Parathyroid adenoma (tissue), 2 donors: ENCODE results near the gene PPP4R4.

Source experiments
- H2AFZ ChIP-seq: fragments of 300-600 bp; sonication (generic); one replicate; pipeline ENCODE4 v1.7.0; 2017; ENCODE audit warnings: antibody characterized with exemption, mild to moderate bottlenecking
- H3K27ac ChIP-seq: fragments of 300-600 bp; sonication (generic); one replicate; pipeline ENCODE4 v1.7.0; 2017
- H3K27me3 ChIP-seq: fragments of 300-600 bp; sonication (generic); one replicate; pipeline ENCODE4 v1.7.0; 2017; ENCODE audit warnings: low read length; ENCODE audit not compliant: control insufficient read depth, insufficient read depth
- H3K36me3 ChIP-seq: fragments of 300-600 bp; sonication (generic); one replicate; pipeline ENCODE4 v1.7.0; 2017; ENCODE audit warnings: low read length; ENCODE audit not compliant: control insufficient read depth, insufficient read depth
- H3K4me1 ChIP-seq: fragments of 300-600 bp; sonication (generic); one replicate; pipeline ENCODE4 v1.7.0; 2017; ENCODE audit warnings: control low read depth
- H3K4me2 ChIP-seq: fragments of 300-600 bp; sonication (generic); one replicate; pipeline ENCODE4 v1.7.0; 2017; ENCODE audit warnings: low read length
- H3K4me3 ChIP-seq: fragments of 300-600 bp; sonication (generic); one replicate; pipeline ENCODE4 v1.7.0; 2017; ENCODE audit warnings: low read depth, low read length
- H3K79me2 ChIP-seq: fragments of 300-600 bp; sonication (generic); one replicate; pipeline ENCODE4 v1.7.0; 2017; ENCODE audit warnings: control low read depth
- H3K9ac ChIP-seq: fragments of 300-600 bp; sonication (generic); one replicate; pipeline ENCODE4 v1.7.0; 2017; ENCODE audit warnings: mild to moderate bottlenecking
- H3K9me3 ChIP-seq: fragments of 300-600 bp; sonication (generic); one replicate; pipeline ENCODE4 v1.7.0; 2017; ENCODE audit warnings: low read length; ENCODE audit not compliant: control insufficient read depth
- TF ChIP-seq, protein P1 (sequence below): fragments of 300-600 bp; sonication (generic); IDR thresholded peaks from one replicate; pipeline ENCODE4 v1.7.0; 2017; ENCODE audit warnings: antibody characterized with exemption, mild to moderate bottlenecking
- donor health status: primary hyperparathyroidism.

PPP4R4 gene

GRCh38 chr14:94288610-94289465 lies 114.7 kb downstream of the PPP4R4 start:
- H3K9me3 ChIP-seq: no peaks in the 10 kb centered on the region
- no peaks in the 10 kb centered on the region for H3K4me1 ChIP-seq
- no peaks in the 10 kb centered on the region for H3K36me3 ChIP-seq
- no peak overlapping the region for H3K4me3 ChIP-seq
- H3K9ac ChIP-seq: no peak overlapping the region
- no peak overlapping the region for H3K27ac ChIP-seq
- no peak overlapping the region for H2AFZ ChIP-seq
- no peak overlapping the region for H3K4me2 ChIP-seq
- no peaks in the 10 kb centered on the region for H3K79me2 ChIP-seq
- H3K27me3 ChIP-seq: no peaks in the 10 kb centered on the region
- TF ChIP-seq, protein P1, sequence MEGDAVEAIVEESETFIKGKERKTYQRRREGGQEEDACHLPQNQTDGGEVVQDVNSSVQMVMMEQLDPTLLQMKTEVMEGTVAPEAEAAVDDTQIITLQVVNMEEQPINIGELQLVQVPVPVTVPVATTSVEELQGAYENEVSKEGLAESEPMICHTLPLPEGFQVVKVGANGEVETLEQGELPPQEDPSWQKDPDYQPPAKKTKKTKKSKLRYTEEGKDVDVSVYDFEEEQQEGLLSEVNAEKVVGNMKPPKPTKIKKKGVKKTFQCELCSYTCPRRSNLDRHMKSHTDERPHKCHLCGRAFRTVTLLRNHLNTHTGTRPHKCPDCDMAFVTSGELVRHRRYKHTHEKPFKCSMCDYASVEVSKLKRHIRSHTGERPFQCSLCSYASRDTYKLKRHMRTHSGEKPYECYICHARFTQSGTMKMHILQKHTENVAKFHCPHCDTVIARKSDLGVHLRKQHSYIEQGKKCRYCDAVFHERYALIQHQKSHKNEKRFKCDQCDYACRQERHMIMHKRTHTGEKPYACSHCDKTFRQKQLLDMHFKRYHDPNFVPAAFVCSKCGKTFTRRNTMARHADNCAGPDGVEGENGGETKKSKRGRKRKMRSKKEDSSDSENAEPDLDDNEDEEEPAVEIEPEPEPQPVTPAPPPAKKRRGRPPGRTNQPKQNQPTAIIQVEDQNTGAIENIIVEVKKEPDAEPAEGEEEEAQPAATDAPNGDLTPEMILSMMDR: no peak

- TF ChIP-seq, protein P1: no peak
- Histone ChIP-seq H3K27ac (no peak overlapping the region), H3K4me3 (no peak overlapping the region), H3K79me2 (no peaks in the 10 kb centered on the region), H3K9ac (no peak overlapping the region), H3K9me3 (no peaks in the 10 kb centered on the region), H3K4me1 (no peaks in the 10 kb centered on the region), H3K4me2 (no peak overlapping the region), H3K27me3 (no peaks in the 10 kb centered on the region), H2AFZ (no peak overlapping the region), H3K36me3 (no peaks in the 10 kb centered on the region)
Measured at GRCh38 chr14:94290197-94290596, 116.1 kb downstream of the PPP4R4 start.

DNA sequence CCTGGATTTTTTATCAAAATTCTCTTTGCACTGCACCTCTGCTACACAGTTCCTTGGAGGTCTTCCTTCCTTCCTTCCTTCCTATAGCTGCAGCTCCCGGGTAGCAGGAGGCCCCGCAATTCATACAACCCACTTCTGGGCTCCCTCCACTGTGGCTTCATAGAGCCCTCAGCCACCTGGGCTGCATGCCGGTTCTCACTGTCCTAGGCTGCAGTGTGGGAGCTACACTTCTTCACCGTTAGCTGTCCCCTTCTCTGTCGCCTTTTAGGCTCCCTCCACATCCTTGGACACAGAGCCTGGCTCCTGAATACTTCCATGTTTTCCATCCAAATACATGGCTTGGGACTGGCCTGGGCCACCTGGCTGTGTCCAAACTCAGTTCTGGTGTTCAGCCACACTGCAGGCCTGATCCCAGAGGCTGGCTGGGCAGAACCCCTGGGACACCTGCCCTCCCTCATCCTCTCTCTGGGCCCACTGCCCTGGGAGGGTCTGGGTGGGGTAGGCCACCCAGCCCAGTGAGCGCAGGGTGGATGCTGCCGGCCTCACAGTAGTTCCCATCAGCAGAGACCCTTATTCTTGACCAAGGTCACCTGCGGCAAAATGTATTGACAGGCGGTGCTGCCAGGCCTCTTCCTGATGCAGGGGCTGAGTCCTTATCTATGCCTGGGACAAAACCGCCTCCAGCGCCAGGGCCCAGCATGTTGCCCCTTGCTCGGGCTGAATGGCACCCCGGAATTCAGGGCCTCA lies 117.2 kb downstream of the PPP4R4 start:
- no peaks in the 10 kb centered on the region for H3K36me3 ChIP-seq
- no peak overlapping the region for H3K9ac ChIP-seq
- H3K27ac ChIP-seq: no peak overlapping the region
- no peaks in the 10 kb centered on the region for H3K27me3 ChIP-seq
- H3K4me2 ChIP-seq: no peak overlapping the region
- TF ChIP-seq, protein P1: no peak
- no peaks in the 10 kb centered on the region for H3K79me2 ChIP-seq
- H2AFZ ChIP-seq: no peak overlapping the region
- H3K9me3 ChIP-seq: no peaks in the 10 kb centered on the region
- no peak overlapping the region for H3K4me3 ChIP-seq
- H3K4me1 ChIP-seq: no peaks in the 10 kb centered on the region

DNA sequence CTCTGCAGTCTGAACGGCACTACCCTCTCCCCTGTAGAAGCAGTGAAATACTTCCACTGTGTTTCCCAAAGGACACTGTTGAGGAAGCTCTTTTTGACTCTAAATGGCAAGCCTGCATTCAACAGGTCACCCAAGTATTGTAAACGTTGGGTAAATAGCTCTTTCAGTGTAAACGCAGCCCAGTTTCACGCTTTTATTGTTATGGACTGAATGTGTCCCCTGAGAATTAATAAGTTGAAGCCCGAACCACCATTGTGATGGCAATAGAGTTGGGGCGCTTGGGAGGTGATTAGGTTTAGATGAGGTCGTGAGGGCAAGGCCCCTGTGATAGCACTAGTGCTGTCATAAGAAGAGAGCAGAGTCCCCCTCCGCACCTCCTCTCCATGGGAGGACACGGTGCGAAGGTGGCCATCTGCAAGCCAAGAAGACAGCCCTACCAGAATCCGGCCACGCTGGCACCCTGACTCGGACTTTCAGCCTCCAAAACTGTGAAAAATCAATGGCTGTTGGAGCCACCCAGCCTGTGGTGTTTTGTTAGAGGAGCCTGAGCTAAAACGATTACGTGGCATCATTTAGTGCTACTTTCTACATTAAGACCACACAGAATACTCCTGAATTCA lies 117.9 kb downstream of the PPP4R4 start:
- no peaks in the 10 kb centered on the region for H3K27me3 ChIP-seq
- no peak overlapping the region for H2AFZ ChIP-seq
- no peaks in the 10 kb centered on the region for H3K4me1 ChIP-seq
- H3K9me3 ChIP-seq: no peaks in the 10 kb centered on the region
- H3K9ac ChIP-seq: no peak overlapping the region
- no peaks in the 10 kb centered on the region for H3K79me2 ChIP-seq
- H3K36me3 ChIP-seq: no peaks in the 10 kb centered on the region
- TF ChIP-seq, protein P1: no peak
- no peak overlapping the region for H3K4me3 ChIP-seq
- no peak overlapping the region for H3K27ac ChIP-seq
- no peak overlapping the region for H3K4me2 ChIP-seq
